ENCODE measurements around the gene ABCC2. TPM values are rescaled to one million over a fixed set of nuclear protein-coding genes. Genes with fewer than 3 reads are reported as not detected.
A peak's percentile ranks its signal among the peaks of the same experiment; 100 is the strongest.
"Not testable (repeated sequence)": the region's sequence is repeated elsewhere in the genome, so short reads cannot be mapped to it uniquely, and the experiment has no call there.

Gene ABCC2
- polyA plus RNA-seq, 3 donors: 9.2 to 14.3 (median 13.8) TPM

DNA sequence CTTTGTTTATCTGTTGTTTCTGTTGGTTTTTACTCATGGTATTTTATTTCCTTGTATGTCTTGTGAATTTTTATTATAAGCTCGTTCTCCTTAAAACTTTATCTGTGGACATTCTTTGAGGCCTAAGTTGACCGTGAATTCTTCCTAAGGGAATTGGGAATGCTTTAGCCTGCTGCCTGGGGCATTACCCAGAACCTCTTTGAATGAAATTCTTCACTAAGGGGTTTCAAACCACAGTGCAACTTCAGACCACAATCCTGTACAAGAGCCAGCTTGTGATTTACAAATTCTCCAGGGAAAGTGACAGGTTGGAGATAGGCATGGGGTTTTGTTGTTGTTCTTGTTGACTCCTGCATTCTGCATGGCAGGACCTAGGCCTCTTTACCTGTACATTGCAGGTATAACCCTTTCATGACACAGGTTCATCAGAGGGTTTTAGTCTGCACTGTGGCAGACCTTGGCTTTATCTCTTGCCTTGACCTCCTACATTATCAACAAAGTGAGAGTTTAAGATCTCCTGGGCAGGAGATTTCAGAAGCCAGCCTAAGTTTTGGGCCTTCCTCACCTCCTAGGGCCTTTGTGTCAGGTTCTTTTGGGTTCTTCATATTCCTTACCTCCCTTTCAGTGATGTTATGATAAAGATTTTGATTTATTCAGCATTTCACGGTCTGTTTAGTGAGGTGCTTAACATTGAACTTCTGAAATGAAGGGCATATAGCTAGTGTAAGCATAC, 70.2 kb downstream of the ABCC2 start:
- no peak for DNase-seq

DNA sequence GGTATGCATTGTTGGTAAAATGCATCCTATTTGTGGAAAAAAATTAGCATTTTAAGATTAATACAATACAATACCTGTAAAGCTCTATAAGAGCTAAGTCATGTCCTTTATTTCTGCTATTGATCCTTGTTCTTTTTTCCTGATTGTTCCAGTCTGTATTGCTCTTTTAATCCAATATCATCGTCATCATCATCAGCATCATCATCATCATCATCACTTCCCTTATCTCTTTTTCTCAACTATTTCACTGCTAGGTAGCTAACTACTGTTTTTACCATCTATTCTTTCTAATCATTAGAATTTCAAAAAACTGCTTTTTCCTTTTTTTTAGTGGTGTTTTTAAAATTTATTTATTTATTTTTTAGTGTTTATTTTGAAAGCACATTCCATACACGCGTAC, 71.2 kb downstream of the ABCC2 start:
- no peak for DNase-seq

DNA sequence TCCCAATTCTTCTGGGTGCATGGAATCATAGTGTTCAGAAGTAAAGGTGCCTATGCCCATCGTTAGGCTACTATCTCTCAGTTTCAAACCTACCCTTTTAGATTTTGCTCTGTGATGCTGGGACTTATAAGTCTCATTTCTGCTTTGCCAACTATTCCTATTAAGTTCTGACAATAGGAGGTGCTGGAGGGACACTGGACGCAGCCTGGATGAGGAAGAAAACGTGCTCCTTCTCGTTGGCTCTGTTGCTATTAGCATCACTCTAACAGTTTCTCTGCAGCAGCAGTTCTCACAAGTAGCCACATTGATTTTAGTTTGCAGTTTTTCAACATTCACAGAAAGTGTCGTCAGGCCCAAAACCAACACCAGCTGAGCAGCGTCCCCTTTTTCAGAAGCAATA, 72.4 kb downstream of the ABCC2 start:
- peak; percentile 61 for DNase-seq

DNA sequence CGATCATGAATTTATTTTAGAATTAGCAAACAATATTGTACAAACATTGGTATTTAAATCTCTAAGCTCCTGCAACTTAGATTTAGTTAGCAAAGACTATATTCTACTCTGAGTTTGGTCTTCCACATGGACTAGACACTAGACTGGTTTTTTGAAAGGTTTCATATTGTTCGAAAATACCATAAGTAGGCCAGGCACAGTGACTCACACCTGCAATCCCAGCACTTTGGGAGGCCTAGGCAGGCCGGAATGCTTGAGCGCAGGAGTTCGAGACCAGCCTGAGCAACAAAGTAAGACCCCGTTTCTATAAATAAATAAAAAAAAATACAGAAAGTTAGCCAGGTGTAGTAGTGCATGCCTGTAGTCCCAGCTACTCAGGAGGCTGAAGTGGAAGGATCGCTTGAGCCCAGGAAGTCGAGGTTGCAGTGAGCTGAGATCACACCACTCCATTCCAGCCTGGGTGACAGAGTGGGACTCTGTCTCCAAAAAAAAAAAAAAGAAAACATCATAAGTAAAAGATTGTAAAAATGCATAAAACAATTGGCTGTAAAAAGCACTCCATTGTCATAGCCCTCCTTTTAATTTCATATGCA, 73.1 kb downstream of the ABCC2 start:
- DNase-seq: no peak

DNA sequence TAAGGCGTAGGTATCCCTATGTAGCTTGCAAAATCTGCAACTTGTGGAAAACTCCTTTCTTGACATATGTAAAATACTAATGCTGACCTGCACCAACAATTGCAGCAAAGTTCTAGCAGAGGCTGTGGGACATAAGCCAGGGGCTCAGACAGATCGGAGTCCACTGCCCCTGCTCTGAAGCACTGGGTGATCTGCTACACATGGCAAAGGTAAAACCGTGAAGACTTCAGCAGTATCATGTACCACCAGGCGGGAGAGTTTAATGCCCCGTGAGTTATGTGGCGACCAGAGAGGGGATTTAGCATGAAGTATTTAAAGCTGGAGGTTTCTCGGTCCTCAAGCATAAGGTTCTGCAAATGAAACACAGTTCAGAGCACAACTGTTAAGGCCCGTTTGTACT, 76.4 kb downstream of the ABCC2 start:
- peak; percentile 46 for DNase-seq

DNA sequence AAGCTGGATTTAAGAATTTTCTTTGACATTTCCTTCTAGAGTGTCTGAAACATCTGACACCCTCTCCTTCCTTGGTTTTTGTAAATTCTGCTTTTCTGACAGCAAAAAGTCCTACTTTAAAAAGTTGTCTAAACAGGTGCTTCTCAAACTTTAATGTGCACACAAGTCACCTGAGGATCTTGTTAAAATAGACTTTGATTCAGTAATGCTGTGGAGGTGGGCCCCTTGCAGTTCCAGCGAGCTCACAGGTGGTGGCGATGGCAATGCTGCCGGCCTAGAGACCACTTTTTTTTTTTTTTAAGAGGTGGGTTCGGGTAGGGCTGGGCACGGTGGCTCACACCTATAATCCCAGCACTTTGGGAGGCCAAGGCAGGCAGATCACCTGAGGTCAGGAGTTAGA, 77.1 kb downstream of the ABCC2 start:
- no peak for DNase-seq

DNA sequence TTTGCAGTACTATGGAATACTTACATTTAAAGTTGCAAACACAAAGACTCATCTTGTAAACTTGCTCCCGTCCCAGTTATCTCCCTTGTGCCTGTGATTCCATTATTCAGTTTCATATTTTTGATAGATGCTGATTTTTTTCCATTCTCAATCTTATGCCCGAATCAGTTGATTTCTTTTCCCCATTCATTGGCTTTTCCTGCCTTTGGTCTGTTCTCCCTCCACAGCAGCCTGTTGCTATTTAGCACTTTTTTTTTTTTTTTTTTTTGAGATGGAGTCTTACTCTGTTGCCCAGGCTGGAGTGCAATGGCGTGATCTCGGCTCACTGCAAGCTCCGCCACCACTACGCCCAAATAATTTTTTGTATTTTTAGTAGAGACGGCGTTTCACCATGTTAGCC, 78.0 kb downstream of the ABCC2 start:
- DNase-seq: no peak

DNA sequence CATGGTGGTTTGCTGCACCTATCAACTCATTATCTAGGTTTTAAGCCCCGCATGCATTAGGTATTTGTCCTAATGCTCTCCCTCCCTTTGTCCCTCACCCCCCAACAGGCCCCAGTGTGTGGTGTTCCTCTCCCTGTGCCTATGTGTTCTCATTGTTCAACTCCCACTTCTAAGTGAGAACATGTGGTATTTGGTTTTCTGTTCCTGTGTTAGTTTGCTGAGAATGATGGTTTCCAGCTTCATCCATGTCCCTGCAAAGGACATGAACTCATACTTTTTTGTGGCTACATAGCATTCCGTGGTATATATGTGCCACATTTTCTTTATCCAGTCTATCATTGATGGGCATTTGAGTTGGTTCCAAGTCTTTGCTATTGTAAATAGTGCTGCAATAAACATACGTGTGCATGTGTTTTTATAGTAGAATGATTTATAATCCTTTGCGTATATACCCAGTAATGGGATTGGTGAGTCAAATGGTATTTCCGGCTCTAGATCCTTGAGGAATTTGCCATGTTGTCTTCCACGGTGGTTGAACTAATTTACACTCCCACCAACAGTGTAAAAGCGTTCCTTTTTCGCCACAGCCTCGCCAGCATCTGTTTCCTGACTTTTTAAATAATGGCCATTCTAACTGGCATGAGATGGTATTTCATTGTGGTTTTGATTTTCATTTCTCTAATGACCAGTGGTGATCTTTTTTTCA, 81.2 kb downstream of the ABCC2 start:
- DNase-seq: not testable (repeated sequence)

DNA sequence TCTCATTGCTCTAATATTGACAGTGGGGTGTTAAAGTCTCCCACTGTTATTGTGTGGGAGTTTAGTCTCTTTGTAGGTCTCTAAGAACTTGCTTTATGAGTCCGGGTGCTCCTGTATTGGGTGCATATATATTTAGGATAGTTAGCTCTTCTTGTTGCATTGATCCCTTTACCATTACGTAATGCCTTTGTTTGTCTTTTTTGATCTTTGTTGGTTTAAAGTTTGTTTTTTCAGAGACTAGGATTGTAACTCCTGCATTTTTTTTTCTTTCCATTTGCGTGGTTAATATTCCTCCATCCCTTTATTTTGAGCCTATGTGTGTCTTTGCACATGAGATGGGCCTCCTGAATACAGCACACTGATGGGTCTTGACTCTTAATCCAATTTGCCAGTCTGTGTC, 84.8 kb downstream of the ABCC2 start:
- DNase-seq: not testable (repeated sequence)

DNA sequence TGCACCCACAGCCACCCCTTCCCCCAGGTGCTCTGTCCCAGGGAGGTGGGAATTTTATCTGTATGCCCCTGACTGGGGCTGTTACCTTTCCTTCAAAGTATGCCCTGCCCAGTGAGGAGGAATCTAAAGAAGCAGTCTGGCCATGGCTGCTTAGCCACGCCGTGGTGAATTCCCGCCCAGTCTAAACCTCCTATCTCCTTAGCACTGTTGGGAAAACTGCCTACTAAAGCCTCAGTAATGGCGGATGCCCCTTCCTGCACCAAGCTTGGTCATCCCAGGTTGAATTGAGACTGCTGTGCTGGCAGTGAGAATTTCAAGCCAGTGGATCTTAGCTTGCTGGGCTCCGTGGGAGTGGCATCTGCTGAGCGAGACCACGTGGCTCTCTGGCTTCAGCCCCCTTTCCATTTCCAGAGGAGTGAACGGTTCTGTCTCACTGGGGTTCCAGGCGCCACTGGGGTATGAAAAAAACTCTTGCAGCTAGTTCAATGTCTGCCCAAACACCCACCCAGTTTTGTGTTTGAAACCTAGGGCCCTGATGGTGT, 87.2 kb downstream of the ABCC2 start:
- no peak for DNase-seq

DNA sequence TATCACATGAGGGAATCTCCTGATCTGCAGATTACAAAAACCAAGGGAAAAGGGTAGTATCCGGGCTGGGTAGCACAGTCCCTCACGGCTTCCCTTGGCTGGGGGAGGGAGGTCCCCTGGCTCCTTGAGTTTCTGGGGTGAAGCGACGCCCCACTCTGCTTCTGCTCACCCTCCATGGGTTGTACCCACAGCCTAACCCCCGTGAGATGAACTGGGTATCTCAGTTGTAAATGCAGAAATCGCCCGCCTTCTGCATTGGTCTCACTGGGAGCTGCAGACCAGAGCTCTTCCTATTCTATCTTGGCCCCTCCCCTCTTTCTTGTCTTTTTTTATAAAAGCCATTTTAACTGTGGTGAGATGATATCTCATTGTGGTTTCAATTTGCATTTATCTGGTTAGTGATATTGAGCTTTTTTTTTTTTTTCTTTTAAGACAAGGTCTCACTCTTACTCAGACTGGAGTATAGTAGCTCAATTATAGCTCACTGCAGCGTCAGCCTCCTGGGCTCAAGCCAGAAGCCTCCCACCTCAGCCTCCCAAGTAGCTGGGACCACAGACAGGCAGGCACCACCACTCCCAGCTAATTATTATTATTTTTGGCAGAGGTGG, 87.8 kb downstream of the ABCC2 start:
- no peak for DNase-seq

DNA sequence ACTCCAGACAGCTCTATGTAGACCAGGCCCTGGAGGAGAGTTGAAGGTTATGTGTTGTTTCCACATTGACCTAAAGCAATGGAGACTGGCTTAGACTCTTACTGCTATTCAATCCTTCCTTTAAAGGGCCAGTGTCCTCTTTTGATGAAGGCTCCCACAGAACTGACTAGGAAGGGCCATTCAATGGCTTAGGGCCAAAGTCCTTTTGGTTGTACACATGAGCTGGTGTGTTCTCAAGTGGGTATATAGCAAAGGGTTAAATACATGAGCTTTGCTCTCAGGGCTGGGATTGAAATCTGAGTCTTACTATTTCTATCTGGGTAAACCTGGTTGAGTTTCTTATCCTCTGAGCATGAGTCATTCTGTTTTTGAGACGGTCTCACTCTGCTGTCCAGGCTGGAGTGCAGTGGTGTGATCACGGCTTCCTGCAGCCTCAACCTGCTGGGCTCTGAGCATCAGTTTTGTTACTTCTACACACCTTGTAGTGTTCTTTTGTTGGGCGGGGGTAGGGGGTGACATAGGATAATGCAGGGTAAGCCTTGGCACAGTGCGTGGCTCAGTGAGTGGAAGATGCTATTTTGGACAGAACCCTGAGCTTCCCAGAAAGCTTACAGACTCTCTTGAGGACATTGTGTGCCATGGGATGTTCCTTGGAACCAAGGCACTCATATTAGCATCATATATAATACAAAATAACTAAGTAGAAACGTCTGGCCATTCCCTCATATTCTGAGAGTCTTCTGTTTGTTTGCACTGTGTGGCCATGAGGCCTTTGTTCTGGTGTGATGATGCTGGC, 90.1 kb downstream of the ABCC2 start:
- DNase-seq: no peak

DNA sequence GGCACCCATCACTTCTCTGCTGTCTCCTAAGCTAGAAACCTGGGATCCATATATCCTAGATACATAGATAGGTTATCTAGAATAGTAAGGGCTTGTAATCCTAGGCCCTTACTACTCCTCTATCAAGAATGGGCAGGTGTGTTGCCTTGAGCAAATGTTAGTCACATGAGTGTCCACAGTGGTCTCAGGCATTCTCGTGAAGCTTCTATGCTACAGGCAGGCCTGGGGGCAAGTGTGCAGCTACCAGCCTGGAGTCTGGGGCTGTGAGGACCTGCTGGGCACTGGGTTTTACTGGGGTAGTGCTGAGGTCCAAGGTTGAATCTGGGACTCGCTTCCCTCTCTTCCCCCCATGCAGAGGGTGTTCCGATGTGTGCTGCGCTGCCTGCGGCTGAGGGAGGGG, 91.4 kb downstream of the ABCC2 start:
- DNase-seq: no peak

DNA sequence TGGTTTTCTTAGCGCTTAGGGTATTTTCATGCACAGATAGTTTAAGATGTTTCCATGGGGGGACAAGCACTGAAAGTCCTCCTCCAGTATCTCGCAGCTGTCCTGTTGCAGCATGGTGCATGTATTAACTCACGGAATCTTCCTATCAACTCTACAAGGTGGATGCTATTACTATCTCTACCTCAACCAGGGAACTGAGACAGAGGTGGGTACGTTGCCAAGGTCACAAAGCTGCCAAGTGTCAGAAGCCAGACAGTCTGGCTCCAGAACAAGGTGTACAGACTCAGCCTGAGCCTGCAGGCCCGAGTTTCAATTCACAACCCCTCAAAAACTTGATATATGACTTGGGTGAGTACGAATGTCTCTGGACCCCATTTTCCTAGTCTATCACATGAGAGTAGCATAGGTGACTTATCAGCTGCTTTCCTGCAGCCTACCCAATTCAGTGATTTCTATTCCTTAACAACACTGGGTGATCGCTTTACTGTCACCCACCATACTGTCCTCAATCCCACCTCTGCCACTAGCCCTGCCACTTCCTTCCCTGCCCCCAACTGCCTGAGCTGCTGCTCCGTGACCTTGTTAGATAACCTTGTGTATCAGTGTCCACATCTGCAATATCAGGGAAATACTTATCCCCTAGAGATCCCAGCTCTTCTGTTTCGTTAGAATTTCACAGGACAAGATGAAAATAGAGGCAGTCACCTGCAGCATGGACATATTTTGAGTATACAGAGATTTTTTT, 92.1 kb downstream of the ABCC2 start:
- no peak for DNase-seq

DNA sequence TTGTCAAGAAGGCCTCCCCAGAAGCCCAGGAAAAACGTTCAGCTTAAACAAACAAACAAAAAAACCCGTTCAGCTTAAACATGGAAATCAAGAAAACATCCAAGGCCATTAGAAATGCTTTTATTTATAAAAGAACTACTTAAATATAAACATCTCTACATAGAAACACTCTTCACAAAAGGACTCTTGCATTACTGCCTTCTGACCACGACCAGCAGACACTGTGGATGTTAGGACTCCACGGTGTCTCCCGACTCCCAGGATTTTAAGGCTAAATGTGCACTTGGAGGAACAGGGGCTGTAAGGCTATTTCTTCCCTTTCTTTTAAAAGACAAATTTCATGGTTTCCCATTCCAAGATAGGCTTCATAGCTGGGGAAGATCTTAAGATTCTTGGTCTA, 93.0 kb downstream of the ABCC2 start:
- DNase-seq: no peak

DNA sequence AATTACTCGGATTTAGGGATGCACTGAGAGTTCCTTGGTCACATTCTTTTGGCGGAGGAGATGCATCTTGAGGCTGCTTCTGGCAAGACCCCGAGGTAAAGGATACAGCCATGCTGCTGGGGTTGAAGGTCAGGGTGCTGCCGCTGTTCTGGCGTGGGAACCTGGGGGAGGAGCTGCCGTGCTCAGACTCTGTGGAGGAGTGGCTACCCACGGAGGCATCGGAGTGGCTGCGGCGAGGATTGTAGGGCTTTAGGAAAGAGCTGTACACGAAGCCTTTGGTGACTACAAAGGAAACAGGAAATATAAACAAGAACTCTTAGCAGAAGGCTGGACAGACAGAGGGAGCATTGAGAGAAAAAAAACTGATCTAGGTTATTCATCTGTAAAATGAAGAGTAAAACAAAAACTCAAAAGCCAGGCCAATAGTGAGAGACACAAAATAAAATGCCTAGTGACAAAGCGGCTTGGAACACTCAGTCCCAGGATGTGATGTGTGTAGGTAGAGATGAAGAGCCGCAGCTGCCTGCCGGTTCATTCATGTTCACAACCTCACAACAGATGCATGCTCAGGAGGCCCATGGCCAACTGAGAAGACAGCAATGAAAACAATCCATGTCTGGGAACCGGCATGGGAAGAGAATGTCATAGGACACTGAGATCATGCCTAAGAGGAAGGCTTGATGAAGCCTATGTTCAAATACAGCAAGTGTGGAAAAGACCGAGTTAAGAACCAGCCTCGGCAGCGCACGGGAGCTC, 97.8 kb downstream of the ABCC2 start:
- no peak for DNase-seq

DNA sequence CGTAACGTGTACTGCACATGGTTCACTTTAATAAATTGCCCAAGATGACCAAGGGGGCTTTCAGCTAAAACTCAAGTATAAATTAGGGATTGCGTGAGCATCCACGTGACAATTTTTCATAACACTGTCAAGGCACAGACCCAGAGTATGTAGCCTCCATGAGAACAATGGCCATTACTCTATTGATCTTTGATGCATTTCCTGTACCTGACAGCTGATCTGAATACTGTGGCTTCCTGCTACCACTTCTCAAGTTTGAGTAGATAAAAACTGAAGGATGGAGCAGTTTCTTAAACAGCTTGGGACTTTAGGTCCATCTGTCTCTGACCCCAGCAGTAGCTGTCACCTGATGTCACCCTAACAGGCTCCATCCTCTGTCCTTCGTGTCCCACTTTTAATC, 98.9 kb downstream of the ABCC2 start:
- no peak for DNase-seq

DNA sequence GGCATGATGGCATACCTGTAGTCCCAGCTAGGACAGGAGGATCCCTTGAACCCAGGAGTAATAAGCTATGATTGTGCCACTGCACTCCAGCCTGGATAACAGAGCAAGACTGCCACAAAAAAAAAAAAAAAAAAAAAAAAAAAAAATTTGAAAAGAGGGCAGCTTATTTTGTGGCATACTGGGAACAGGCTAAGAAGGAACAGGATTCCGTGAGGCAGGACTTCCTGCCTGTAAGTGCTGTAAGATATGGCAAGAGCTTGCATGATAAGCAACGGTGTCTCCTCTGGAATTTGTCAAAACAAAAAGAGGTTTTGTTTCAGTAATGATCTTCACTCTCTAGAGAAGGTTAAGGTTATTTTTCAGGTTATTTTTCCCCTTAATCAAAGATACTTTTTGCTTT, 101.1 kb downstream of the ABCC2 start:
- no peak for DNase-seq

DNA sequence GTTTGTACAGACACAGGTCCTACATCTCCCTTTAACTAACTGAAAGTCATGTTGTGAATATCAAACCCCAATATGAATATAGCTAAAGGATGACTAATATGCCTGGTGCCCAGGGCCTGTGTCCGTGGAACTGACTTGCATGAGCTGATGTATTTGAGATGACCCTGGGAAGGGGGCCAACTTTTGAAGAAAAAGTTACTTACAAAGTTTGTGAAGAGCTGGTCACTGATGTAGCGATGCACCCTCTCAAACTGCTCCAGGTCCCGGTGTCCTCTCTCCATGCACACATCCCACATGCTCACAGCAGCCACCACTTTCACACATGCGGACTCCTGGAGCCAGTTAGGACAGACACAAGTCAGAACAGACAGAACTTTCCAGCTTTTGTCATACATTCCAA, 106.2 kb downstream of the ABCC2 start:
- no peak for DNase-seq

DNA sequence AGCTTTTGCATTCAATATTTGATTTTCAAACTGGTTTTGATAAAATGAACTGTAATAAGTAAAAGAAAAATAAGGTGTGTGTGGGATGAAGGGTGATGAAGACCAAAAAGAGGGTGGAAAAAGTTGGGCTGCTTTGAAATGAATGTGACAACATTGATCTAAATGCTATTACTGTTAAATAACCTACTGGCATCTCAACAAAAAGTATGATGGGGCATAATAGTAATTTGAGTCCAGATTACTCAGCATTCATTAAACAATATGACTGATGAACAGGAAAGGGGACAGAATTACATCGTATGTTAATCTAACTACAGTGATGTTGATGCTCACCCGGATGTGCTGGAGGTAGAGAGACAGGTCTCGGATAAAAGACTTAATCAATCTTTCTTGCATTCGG, 112.2 kb downstream of the ABCC2 start:
- no peak for DNase-seq
